Measurements from ENCODE around the gene ANKRD62.

DNA sequence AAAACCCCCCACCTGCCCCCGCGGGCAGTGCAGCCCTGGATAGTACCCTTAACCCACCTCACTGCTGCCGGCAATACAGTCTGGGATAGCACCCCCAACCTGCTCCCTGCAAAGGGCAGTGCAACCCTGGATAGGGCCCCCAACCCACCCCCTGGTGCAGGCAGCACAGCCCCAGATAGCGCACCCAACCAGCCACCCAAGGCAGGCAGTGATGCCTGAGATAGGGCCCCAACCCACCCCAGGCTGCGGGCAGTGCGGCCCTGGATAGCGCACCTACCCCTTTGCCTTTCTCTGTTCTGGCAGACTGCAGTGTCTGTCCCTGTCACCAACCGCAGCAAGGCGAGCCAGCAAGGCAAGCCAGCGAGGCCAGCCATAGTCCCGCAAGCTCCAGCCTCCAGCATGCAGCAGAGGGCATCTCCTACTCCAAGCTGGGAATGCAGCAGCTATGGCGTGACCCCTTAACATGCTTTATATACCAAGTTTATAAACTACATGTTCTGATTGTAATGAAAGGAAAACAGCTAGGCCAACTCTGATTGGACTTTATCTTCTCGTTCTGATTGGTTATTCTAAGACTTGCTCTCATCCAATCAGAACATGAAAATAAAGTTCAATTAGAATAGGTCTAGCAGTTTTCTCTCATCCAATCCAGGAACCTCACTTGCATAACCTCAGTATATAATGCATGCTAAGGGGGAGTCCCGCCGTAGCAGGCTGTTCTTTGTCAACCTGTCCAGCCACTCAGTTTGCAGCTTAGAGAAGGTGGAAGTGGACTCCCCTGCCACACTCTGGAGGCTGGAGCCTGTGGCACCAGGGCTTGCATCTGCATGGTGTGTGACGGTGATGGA, 34.1 kb upstream of the ANKRD62 start:
- TF ChIP-seq, protein P1, sequence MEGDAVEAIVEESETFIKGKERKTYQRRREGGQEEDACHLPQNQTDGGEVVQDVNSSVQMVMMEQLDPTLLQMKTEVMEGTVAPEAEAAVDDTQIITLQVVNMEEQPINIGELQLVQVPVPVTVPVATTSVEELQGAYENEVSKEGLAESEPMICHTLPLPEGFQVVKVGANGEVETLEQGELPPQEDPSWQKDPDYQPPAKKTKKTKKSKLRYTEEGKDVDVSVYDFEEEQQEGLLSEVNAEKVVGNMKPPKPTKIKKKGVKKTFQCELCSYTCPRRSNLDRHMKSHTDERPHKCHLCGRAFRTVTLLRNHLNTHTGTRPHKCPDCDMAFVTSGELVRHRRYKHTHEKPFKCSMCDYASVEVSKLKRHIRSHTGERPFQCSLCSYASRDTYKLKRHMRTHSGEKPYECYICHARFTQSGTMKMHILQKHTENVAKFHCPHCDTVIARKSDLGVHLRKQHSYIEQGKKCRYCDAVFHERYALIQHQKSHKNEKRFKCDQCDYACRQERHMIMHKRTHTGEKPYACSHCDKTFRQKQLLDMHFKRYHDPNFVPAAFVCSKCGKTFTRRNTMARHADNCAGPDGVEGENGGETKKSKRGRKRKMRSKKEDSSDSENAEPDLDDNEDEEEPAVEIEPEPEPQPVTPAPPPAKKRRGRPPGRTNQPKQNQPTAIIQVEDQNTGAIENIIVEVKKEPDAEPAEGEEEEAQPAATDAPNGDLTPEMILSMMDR (IDR thresholded peaks at IDR 0.05) = no peak
- TF ChIP-seq POLR2AphosphoS5 (IDR thresholded peaks at IDR 0.05) = no peak
- no peak for TF ChIP-seq POLR2A (IDR thresholded peaks at IDR 0.05)

Data from breast epithelium (tissue), 3 donors.